HG03521 (cell line): Measurements from ENCODE around the gene MYOM3.

ENCODE experiments used
- ATAC-seq: cut with Tn5 transposase; IDR thresholded peaks from one replicate; pipeline ENCODE4 v1.9.1; 2021; ENCODE audit warnings: mild to moderate bottlenecking, moderate library complexity; ENCODE audit not compliant: unreplicated experiment

Gene MYOM3

GRCh38 chr1:24139222-24139489, 27.2 kb upstream of the MYOM3 start:
- no peak for ATAC-seq

- ATAC-seq: no peak
Measured at GRCh38 chr1:24138476-24139221, 26.7 kb upstream of the MYOM3 start.

- ATAC-seq: no peak
Measured at GRCh38 chr1:24136956-24137539, 25.1 kb upstream of the MYOM3 start.

- no peak for ATAC-seq
Measured at GRCh38 chr1:24134376-24134775, 22.4 kb upstream of the MYOM3 start.

GRCh38 chr1:24133819-24134218, 21.9 kb upstream of the MYOM3 start:
- no peak for ATAC-seq

GRCh38 chr1:24130385-24130784, 18.4 kb upstream of the MYOM3 start:
- no peak for ATAC-seq

GRCh38 chr1:24127801-24128363, 15.9 kb upstream of the MYOM3 start:
- no peak for ATAC-seq

- ATAC-seq: no peak
Measured at GRCh38 chr1:24127134-24127800, 15.3 kb upstream of the MYOM3 start.

- ATAC-seq: no peak
Measured at GRCh38 chr1:24126672-24127023, 14.7 kb upstream of the MYOM3 start.

GRCh38 chr1:24126018-24126671, 14.2 kb upstream of the MYOM3 start:
- no peak for ATAC-seq

GRCh38 chr1:24125456-24125855, 13.5 kb upstream of the MYOM3 start:
- ATAC-seq: no peak

GRCh38 chr1:24124980-24125379, 13.0 kb upstream of the MYOM3 start:
- ATAC-seq: no peak

- ATAC-seq: no peak
Measured at GRCh38 chr1:24123611-24124010, 11.7 kb upstream of the MYOM3 start.

GRCh38 chr1:24122776-24123175, 10.8 kb upstream of the MYOM3 start:
- no peak for ATAC-seq

GRCh38 chr1:24121406-24121805, 9.5 kb upstream of the MYOM3 start:
- no peak for ATAC-seq

- ATAC-seq: no peak
Measured at GRCh38 chr1:24120965-24121364, 9.0 kb upstream of the MYOM3 start.

- ATAC-seq: no peak
Measured at GRCh38 chr1:24119859-24120756, 8.2 kb upstream of the MYOM3 start.

GRCh38 chr1:24119489-24119858, 7.5 kb upstream of the MYOM3 start:
- ATAC-seq: no peak

- ATAC-seq: no peak
Measured at GRCh38 chr1:24118410-24119242, 6.7 kb upstream of the MYOM3 start.
